ENCODE data around the gene EQTN.

DNA sequence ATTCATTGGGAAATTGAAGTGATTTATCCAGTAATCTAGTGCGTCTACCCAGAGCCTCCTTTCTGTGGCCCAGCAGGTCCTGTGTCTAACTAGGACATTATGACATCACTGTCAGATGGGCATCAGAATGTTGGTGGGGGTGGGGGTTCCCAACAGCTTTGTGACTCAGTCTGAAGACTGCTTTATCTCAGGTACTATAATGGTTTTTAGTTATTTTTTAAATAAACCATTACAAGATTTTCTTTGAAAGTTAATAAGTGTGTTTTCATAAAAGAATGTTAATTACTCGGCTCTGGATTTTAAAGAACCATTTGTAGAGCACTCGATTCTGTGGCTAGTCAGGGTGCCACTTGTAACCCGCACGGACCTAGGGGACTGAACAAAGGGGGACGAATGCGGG, at the start of gene EQTN:
- TF ChIP-seq, protein P1, sequence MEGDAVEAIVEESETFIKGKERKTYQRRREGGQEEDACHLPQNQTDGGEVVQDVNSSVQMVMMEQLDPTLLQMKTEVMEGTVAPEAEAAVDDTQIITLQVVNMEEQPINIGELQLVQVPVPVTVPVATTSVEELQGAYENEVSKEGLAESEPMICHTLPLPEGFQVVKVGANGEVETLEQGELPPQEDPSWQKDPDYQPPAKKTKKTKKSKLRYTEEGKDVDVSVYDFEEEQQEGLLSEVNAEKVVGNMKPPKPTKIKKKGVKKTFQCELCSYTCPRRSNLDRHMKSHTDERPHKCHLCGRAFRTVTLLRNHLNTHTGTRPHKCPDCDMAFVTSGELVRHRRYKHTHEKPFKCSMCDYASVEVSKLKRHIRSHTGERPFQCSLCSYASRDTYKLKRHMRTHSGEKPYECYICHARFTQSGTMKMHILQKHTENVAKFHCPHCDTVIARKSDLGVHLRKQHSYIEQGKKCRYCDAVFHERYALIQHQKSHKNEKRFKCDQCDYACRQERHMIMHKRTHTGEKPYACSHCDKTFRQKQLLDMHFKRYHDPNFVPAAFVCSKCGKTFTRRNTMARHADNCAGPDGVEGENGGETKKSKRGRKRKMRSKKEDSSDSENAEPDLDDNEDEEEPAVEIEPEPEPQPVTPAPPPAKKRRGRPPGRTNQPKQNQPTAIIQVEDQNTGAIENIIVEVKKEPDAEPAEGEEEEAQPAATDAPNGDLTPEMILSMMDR (IDR thresholded peaks at IDR 0.05) = no peak
- TF ChIP-seq POLR2A (IDR thresholded peaks at IDR 0.05) (no peak), POLR2AphosphoS5 (IDR thresholded peaks at IDR 0.05) (no peak), EP300 (IDR thresholded peaks at IDR 0.05) (no peak)
